IPS-18a (cell line): ENCODE measurements around the gene KIF5A.
"Not testable (repeated sequence)": the region's sequence is repeated elsewhere in the genome, so short reads cannot be mapped to it uniquely, and the experiment has no call there.

ENCODE experiments used
- H3K27ac ChIP-seq: one replicate; pipeline ENCODE4 v1.5.1; 2013; ENCODE audit warnings: low read length
- H3K27me3 ChIP-seq: one replicate; pipeline ENCODE4 v1.6.1; 2013; ENCODE audit warnings: mild to moderate bottlenecking, low read length; ENCODE audit not compliant: control insufficient read depth, insufficient read depth
- H3K36me3 ChIP-seq: one replicate; pipeline ENCODE4 v1.6.1; 2013; ENCODE audit warnings: low read depth, low read length; ENCODE audit not compliant: control insufficient read depth
- H3K4me1 ChIP-seq: one replicate; pipeline ENCODE4 v1.6.1; 2013; ENCODE audit warnings: low read depth, low read length; ENCODE audit not compliant: control insufficient read depth
- H3K4me3 ChIP-seq: one replicate; pipeline ENCODE4 v1.5.1; 2013; ENCODE audit warnings: low read length
- H3K9ac ChIP-seq: one replicate; pipeline ENCODE4 v1.6.1; 2013; ENCODE audit warnings: mild to moderate bottlenecking, low read length, moderate library complexity
- H3K9me3 ChIP-seq: one replicate; pipeline ENCODE4 v1.6.1; 2013; ENCODE audit warnings: low read depth, low read length; ENCODE audit not compliant: control insufficient read depth

The KIF5A gene

GRCh38 chr12:57614948-57615500, 65.2 kb downstream of the KIF5A start:
- H3K9me3 ChIP-seq = no peaks in the 10 kb centered on the region
- peaks cover 82% of the 10 kb centered on the region for H3K27me3 ChIP-seq
- no peak overlapping the region for H3K27ac ChIP-seq
- no peaks in the 10 kb centered on the region for H3K36me3 ChIP-seq
- no peak overlapping the region for H3K4me3 ChIP-seq
- H3K4me1 ChIP-seq = peaks cover 12% of the 10 kb centered on the region
- no peak overlapping the region for H3K9ac ChIP-seq

DNA sequence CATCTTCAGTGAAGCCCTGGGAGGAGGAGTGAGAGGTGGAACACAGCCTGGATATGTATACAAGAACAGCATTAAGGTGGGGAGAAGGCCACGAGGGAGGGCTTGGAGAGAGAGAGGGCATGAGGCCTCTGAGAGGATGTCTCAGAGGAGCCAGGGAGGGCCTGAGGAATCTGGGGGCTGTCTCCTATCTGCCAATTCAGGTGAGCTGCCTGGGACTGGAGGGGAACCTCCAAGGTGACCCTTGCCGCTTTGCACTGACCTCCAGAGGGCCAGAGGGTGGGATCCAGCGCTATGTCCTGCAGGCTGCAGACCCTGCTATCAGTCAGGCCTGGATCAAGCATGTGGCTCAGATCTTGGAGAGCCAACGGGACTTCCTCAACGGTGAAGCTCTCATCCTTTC, 65.8 kb downstream of the KIF5A start:
- Histone ChIP-seq H3K4me1 (peaks cover 12% of the 10 kb centered on the region), H3K27me3 (peaks cover 82% of the 10 kb centered on the region), H3K9ac (no peak overlapping the region), H3K9me3 (no peaks in the 10 kb centered on the region), H3K4me3 (no peak overlapping the region), H3K27ac (no peak overlapping the region), H3K36me3 (no peaks in the 10 kb centered on the region)

- H3K27me3 ChIP-seq = peaks cover 85% of the 10 kb centered on the region
Observed at GRCh38 chr12:57616383-57617101, 66.7 kb downstream of the KIF5A start.

GRCh38 chr12:57617942-57618341, 68.1 kb downstream of the KIF5A start:
- H3K36me3 ChIP-seq = no peaks in the 10 kb centered on the region
- H3K9ac ChIP-seq = no peak overlapping the region
- H3K9me3 ChIP-seq = no peaks in the 10 kb centered on the region
- peaks cover 88% of the 10 kb centered on the region for H3K27me3 ChIP-seq
- peaks cover 8% of the 10 kb centered on the region for H3K4me1 ChIP-seq
- no peak overlapping the region for H3K4me3 ChIP-seq
- no peak overlapping the region for H3K27ac ChIP-seq

More at GRCh38 chr12:57616383-57617101, 66.7 kb downstream of the KIF5A start:
- Histone ChIP-seq H3K9ac (no peak overlapping the region), H3K27ac (no peak overlapping the region), H3K9me3 (no peaks in the 10 kb centered on the region), H3K36me3 (no peaks in the 10 kb centered on the region), H3K4me1 (peaks cover 12% of the 10 kb centered on the region), H3K4me3 (no peak overlapping the region)

- not testable (repeated sequence) for H3K4me3 ChIP-seq, H3K9me3 ChIP-seq, H3K4me1 ChIP-seq, H3K36me3 ChIP-seq, H3K9ac ChIP-seq, H3K27ac ChIP-seq
- peaks cover 88% of the 10 kb centered on the region for H3K27me3 ChIP-seq
Observed at GRCh38 chr12:57618431-57618830, 68.6 kb downstream of the KIF5A start.

GRCh38 chr12:57618966-57619433, 69.2 kb downstream of the KIF5A start:
- peaks cover 4% of the 10 kb centered on the region for H3K4me1 ChIP-seq
- H3K4me3 ChIP-seq = peak overlapping the region; percentile 34
- peaks cover 88% of the 10 kb centered on the region for H3K27me3 ChIP-seq
- no peaks in the 10 kb centered on the region for H3K9me3 ChIP-seq
- no peak overlapping the region for H3K27ac ChIP-seq
- no peak overlapping the region for H3K9ac ChIP-seq
- no peaks in the 10 kb centered on the region for H3K36me3 ChIP-seq

- no peaks in the 10 kb centered on the region for H3K9me3 ChIP-seq
- H3K27me3 ChIP-seq = peaks cover 93% of the 10 kb centered on the region
- H3K4me3 ChIP-seq = peak overlapping the region; percentile 34
- H3K4me1 ChIP-seq = no peaks in the 10 kb centered on the region
- no peak overlapping the region for H3K9ac ChIP-seq
- H3K27ac ChIP-seq = no peak overlapping the region
- no peaks in the 10 kb centered on the region for H3K36me3 ChIP-seq
Observed at GRCh38 chr12:57619434-57620244, 69.8 kb downstream of the KIF5A start.

DNA sequence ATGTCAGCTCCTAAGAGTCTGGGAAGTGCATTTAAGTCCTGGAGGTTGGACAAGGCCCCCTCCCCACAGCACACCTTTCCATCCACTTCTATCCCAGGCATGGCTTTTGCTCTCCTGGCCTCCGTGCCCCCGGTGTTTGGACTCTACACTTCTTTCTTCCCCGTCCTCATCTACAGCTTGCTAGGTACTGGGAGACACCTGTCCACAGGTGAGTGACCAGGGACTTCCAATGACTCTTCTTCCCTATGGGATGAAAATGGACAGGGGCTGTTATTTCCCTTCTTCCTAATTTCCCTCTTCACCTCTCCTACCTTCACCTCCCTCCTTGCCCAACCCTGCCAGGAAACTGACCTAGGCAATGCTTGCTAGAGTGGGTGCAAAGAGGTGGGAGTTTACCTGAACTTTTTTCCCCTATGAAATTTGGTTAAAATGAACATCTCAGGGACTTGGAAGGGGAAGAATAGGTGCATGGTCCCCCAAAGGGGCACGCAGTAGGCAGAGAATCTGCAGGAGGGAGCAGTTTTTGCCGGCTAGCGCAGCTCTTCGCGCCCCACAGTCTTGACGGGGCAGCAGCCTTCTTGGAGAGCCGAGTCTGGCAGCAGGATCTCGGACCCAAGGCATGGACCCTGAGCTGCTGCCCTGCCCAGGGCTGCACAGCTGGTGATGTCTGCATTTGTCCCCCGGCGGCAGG, 70.5 kb downstream of the KIF5A start:
- Histone ChIP-seq H3K9me3 (no peaks in the 10 kb centered on the region), H3K36me3 (no peaks in the 10 kb centered on the region), H3K27ac (no peak overlapping the region), H3K9ac (no peak overlapping the region), H3K4me1 (no peaks in the 10 kb centered on the region), H3K27me3 (peaks cover 93% of the 10 kb centered on the region), H3K4me3 (peak overlapping the region; percentile 49)

DNA sequence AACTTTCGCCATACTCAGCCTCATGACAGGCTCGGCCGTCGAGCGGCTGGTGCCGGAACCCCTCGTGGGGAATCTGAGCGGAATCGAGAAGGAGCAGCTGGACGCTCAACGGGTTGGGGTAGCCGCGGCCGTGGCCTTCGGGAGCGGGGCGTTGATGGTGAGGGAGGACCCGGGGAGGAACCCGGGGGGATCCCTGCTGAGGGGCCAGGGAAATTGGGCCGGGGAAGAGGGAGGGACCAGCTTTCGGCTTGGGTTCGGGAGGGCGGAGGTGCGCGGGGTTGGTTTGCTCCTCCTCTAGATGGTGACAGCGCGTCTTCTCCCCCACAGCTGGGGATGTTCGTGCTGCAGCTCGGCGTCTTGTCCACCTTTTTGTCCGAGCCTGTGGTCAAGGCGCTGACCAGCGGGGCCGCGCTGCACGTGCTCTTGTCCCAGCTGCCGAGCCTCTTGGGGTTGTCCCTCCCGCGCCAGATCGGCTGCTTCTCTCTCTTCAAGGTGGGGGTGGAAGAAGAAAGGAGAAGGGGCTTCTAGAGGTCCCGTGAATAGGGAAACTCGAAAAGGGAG, 71.2 kb downstream of the KIF5A start:
- H3K4me1 ChIP-seq = no peaks in the 10 kb centered on the region
- H3K4me3 ChIP-seq = peak overlapping the region; percentile 49
- peaks cover 94% of the 10 kb centered on the region for H3K27me3 ChIP-seq
- no peak overlapping the region for H3K9ac ChIP-seq
- no peak overlapping the region for H3K27ac ChIP-seq
- H3K36me3 ChIP-seq = no peaks in the 10 kb centered on the region
- H3K9me3 ChIP-seq = no peaks in the 10 kb centered on the region

DNA sequence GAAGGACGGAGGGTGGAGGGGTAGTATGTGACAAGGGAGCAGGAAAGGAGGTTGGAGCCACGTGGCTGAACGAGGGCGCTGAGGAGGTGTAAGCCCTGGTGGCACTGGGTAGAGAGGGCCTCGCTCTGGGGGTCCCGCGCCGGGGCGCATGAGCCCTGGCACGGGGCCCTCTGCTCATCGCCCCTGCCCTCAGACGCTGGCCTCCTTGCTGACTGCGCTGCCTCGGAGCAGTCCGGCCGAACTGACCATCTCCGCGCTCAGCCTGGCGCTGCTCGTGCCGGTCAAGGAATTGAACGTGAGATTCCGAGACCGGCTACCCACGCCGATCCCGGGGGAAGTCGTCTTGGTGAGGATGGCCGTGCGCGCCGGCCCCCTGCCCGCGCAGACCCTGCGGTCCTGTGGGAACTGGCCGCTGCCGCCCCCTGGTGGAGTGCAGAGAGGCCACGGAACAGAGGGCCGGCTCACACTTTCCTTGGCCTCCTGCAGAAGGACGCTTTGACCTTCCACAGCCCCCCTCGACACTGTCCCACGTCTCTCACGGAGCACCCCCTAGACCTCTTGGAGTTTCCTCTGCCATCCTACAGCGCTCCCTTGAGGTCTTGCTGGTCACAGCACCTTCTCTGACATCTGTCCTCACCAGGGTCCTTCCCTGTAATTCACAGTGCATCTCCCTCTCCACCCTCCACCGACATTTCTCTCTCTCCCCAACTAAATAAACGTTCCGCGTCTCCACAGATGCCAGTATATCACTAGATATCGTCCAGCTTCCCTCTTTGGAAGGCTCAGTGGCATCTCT, 71.9 kb downstream of the KIF5A start:
- Histone ChIP-seq H3K4me3 (peak overlapping the region; percentile 49), H3K27me3 (peaks cover 97% of the 10 kb centered on the region)

More for the DNA sequence above, 71.9 kb downstream of the KIF5A start:
- Histone ChIP-seq H3K36me3 (no peaks in the 10 kb centered on the region), H3K27ac (no peak overlapping the region), H3K9ac (no peak overlapping the region), H3K4me1 (no peaks in the 10 kb centered on the region), H3K9me3 (no peaks in the 10 kb centered on the region)
